NAMALWA (cell line): Measurements from ENCODE around the gene STIM2.

Source experiments
- DNase-seq: peaks from one replicate; pipeline ENCODE4 v3.0.0-alpha.2; 2015; ENCODE audit warnings: low spot score

Gene STIM2

GRCh38 chr4:27040356-27040755 is 179.7 kb downstream of the STIM2 start:
- DNase-seq, result no peak

GRCh38 chr4:27042411-27042810 is 181.8 kb downstream of the STIM2 start:
- no peak for DNase-seq

GRCh38 chr4:27043200-27043599 is 182.6 kb downstream of the STIM2 start:
- DNase-seq, result no peak

DNA sequence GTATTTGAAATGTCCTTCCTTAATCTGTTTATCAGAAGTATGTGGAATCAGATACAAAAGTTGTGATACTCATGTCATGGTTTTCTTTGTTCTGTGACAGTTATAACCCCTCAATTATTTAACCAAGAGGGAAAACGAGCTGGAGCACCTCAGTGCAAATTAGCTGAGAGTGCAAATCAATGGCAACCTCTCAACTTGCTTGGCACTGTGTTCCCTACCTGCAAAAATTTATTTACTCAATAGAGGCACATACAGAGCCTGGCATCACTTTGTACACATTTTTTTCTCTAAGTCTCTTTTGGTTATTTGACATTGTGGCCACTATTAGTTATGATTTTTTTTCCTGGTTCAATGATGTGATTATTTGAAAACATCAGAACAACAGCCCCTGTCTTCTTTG is 186.2 kb downstream of the STIM2 start:
- DNase-seq, result no peak

- peak; percentile 30 for DNase-seq
Observed at GRCh38 chr4:27048429-27049238, 188.0 kb downstream of the STIM2 start.

GRCh38 chr4:27049239-27049829 is 188.7 kb downstream of the STIM2 start:
- no peak for DNase-seq

- no peak for DNase-seq
Observed at GRCh38 chr4:27050731-27051130, 190.1 kb downstream of the STIM2 start.

- no peak for DNase-seq
Observed at GRCh38 chr4:27055221-27055760, 194.7 kb downstream of the STIM2 start.

GRCh38 chr4:27056281-27056680 is 195.6 kb downstream of the STIM2 start:
- DNase-seq, result no peak

DNA sequence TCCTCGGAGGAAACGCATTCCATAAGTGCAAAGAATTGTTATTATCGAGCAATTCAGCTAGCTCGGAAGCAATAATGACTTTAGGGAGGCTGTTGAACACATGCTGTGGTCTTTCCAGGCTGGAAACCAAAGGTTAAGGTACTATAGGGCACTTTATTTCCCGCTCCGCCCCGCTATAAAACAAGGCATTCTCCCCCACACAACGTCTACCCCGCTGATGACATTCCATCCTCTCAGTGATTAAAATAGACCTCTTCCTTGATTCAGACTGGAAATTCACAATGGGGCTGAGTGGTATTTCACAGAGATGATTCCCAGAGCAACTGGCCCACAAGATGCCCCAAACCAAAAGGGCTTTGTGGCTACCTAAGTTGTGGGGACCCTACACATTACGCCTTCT is 196.4 kb downstream of the STIM2 start:
- DNase-seq, result no peak

- DNase-seq, result no peak
Observed at GRCh38 chr4:27057662-27058061, 197.0 kb downstream of the STIM2 start.

- DNase-seq, result no peak
Observed at GRCh38 chr4:27058819-27059406, 198.3 kb downstream of the STIM2 start.

DNA sequence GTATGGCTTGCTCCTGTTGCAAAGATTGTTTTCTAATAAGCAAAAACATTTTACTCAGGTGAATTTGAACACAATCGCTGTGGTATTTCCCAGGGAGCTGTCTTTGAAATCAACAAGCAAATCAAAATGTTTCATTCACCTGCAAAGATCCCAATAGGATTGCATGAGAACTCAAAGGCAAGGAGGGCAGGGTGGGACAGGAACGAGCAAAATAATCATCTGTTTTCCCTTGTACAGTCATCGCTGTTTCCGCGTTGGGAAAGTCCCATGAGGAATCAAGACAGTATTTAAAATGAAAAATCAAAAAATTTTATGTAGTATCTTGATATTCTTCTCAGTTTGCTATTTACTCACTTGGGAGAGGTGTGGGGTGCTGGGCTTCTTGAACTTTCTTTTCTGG is 198.8 kb downstream of the STIM2 start:
- DNase-seq, result no peak

DNA sequence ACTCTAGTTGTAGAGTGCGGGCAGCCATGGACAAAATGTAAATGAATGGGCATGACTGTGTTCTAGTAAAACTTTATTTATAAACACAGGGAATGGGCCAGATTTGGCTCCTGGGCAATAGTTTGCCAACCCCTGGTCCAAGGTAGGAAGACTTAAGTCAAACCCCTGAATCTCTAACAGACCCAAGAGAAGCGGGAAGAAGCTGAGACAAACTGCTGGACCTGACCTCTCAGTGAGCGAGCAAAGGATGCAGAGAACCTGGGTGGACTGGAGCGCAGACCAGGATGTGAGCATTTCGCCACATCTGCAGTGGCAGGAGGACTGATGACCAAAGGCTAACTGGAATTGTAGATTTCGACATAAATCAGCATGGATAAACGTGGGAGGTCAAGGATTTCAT is 201.6 kb downstream of the STIM2 start:
- DNase-seq, result no peak

DNA sequence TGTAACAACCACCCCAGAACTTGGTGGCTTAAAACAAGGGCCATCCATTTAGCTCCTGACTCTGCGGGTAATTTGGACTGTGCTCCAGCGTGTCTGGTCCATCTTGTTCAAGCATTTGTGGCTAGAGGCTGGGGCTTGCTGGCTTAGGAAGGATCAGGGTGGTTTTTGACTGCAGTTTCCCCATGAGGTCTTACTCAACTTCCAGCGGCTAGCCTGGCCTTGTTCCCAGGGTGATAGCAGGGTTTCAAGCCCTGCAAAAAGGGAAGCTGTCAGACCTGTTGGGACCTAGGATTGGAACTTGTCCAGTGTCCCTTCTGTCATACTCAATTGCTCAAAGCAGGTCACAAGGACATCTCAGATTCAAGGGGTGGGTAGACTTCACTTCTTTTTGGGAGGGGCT is 205.9 kb downstream of the STIM2 start:
- no peak for DNase-seq

DNA sequence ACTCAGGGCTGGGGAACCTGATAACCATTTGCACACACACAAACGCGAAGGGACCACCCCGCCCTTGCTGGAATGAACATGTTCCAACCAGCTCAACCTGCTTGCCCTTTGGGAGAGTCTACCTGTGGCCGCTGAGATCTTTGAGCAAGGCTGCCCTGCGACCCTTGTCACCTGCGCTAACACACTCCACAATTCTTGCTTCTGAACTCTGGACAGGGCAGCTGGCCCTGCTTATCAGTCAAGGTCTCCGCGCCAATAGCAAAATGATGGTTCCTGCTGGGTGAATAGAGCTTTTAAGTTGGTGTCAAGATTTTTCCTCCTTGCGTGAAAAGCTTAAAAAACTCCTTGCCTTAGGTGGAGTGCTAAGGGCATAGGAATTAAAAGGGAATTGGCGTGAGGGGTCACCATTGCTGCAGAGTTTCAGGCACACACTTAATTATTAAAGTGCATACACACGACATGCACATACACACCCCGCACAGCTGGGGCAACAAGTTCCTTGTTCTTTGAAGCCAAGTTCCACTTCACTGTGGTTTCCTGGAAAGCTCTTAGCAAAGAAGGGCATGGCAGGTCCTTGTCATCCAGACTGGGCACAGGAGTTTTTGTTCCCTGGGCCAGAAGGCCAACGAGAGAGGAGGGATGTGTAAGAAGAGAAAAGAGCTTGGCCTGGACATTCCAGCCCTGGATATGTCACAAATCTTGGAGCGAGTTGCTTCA is 207.7 kb downstream of the STIM2 start:
- no peak for DNase-seq
